Measurements from ENCODE around the gene HSF5. TPM values are rescaled to one million over a fixed set of nuclear protein-coding genes. Genes with fewer than 3 reads are reported as not detected.

The HSF5 gene
- total and polyA plus RNA-seq, 2 donors (not counting 1 experiment from before 2014, with no cell fraction given), result 2.2 to 5.1 TPM

GRCh38 chr17:58412961-58413586 is 75.1 kb downstream of the HSF5 start:
- ChIA-PET POLR2A (no interaction called here), CTCF (interaction anchor here (0.6 to 6.1 kb wide), 3 partner anchors 34 to 97 kb away, joined by 3 to 131 read pairs (median 3); no protein-coding TSS in a partner anchor)
- Histone ChIP-seq H3K36me3 (replicated peaks in 1 of 2; ENCODE audit: control extremely low read depth in 1 of 2, control insufficient read depth in 1 of 2, extremely low read depth in 1 of 2, insufficient read depth in 2 of 2, low read length in 1 of 2) (no peaks in the 10 kb centered on the region), H3K9me3 (ENCODE audit: control extremely low read depth in 1 of 3, control insufficient read depth in 2 of 3, insufficient read depth in 1 of 3, low read length in 2 of 3) (no peaks in the 10 kb centered on the region), H3K79me2 (ENCODE audit: control insufficient read depth, insufficient read depth, low read length) (no peaks in the 10 kb centered on the region), H3K27ac (ENCODE audit: low read length in 2 of 2) (no peak overlapping the region), H3K4me1 (ENCODE audit: control insufficient read depth in 2 of 2, insufficient read depth in 2 of 2, low read length in 2 of 2) (peaks cover 11 to 12% of the 10 kb centered on the region in 2 donors), H3K9ac (ENCODE audit: low read length) (no peak overlapping the region), H2AFZ (ENCODE audit: insufficient read depth, low read depth, low read length, poor library complexity, severe bottlenecking) (no peak overlapping the region), H3K27me3 (replicated peaks in 1 of 4; ENCODE audit: control extremely low read depth in 1 of 4, control insufficient read depth in 3 of 4, insufficient read depth in 4 of 4, low read length in 3 of 4) (no peaks in the 10 kb centered on the region), H3K4me2 (replicated peaks; ENCODE audit: low read depth, low read length, poor library complexity, severe bottlenecking) (no peak overlapping the region), H3K4me3 (ENCODE audit: control extremely low read depth in 1 of 5, extremely low read depth in 1 of 5, insufficient read depth in 1 of 5, low read depth in 2 of 5, low read length in 4 of 5) (no peak overlapping the region), H4K20me1 (ENCODE audit: control insufficient read depth, insufficient read depth, low read length, poor library complexity, severe bottlenecking) (no peaks in the 10 kb centered on the region)
- H3K27me3 Mint-ChIP-seq, result no peaks in the 10 kb centered on the region
- peaks cover 13% of the 10 kb centered on the region for H3K4me1 Mint-ChIP-seq
- DNase-seq (no peak), ATAC-seq (ENCODE audit: low read depth) (no peak)
- intact Hi-C loops (cut with micrococcal nuclease), result no loop called here
- H3K27ac Mint-ChIP-seq, result no peak overlapping the region
- no peaks in the 10 kb centered on the region for H3K9me3 Mint-ChIP-seq (ENCODE audit: insufficient read depth)
- no CpG with 5 or more reads among the region's 3 CpGs for WGBS (ENCODE audit: insufficient coverage)
- no peak overlapping the region for H3K4me3 Mint-ChIP-seq
- TF ChIP-seq CTCF (IDR thresholded peaks at IDR 0.05) (no peak), EZH2 (IDR thresholded peaks at IDR 0.05; ENCODE audit: borderline replicate concordance, insufficient read depth, low read depth, low read length, poor library complexity, severe bottlenecking) (no peak)

GRCh38 chr17:58412064-58412703 is 76.0 kb downstream of the HSF5 start:
- H3K4me1 Mint-ChIP-seq, result peaks cover 4% of the 10 kb centered on the region
- H3K27me3 Mint-ChIP-seq, result no peaks in the 10 kb centered on the region
- H3K4me3 ChIP-seq (ENCODE audit: control extremely low read depth in 1 of 5, extremely low read depth in 1 of 5, insufficient read depth in 1 of 5, low read depth in 2 of 5, low read length in 4 of 5), result no peak overlapping the region
- no peak overlapping the region for H3K4me2 ChIP-seq (replicated peaks; ENCODE audit: low read depth, low read length, poor library complexity, severe bottlenecking)
- no peaks in the 10 kb centered on the region for H3K9me3 Mint-ChIP-seq (ENCODE audit: insufficient read depth)
- H3K79me2 ChIP-seq (ENCODE audit: control insufficient read depth, insufficient read depth, low read length), result no peaks in the 10 kb centered on the region
- no peak overlapping the region for H2AFZ ChIP-seq (ENCODE audit: insufficient read depth, low read depth, low read length, poor library complexity, severe bottlenecking)
- H3K9ac ChIP-seq (ENCODE audit: low read length), result no peak overlapping the region
- no peak for TF ChIP-seq EZH2 (IDR thresholded peaks at IDR 0.05; ENCODE audit: borderline replicate concordance, insufficient read depth, low read depth, low read length, poor library complexity, severe bottlenecking)
- no peak for TF ChIP-seq CTCF (IDR thresholded peaks at IDR 0.05)
- CTCF ChIA-PET, result interaction anchor here (0.6 to 6.1 kb wide), 4 partner anchors 34 to 96 kb away, joined by 3 to 131 read pairs (median 3); no protein-coding TSS in a partner anchor
- H3K36me3 ChIP-seq (replicated peaks in 1 of 2; ENCODE audit: control extremely low read depth in 1 of 2, control insufficient read depth in 1 of 2, extremely low read depth in 1 of 2, insufficient read depth in 2 of 2, low read length in 1 of 2), result no peaks in the 10 kb centered on the region
- WGBS (ENCODE audit: insufficient coverage), result no CpG with 5 or more reads among the region's 1 CpG
- DNase-seq, result no peak
- no peaks in the 10 kb centered on the region for H3K9me3 ChIP-seq (ENCODE audit: control extremely low read depth in 1 of 3, control insufficient read depth in 2 of 3, insufficient read depth in 1 of 3, low read length in 2 of 3)
- POLR2A ChIA-PET, result no interaction called here
- no peak overlapping the region for H3K27ac ChIP-seq (ENCODE audit: low read length in 2 of 2)
- no peaks in the 10 kb centered on the region for H4K20me1 ChIP-seq (ENCODE audit: control insufficient read depth, insufficient read depth, low read length, poor library complexity, severe bottlenecking)
- no peak overlapping the region for H3K4me3 Mint-ChIP-seq
- intact Hi-C loops (cut with micrococcal nuclease), result no loop called here
- H3K27ac Mint-ChIP-seq, result no peak overlapping the region
- ATAC-seq (ENCODE audit: low read depth), result no peak
- H3K4me1 ChIP-seq (ENCODE audit: control insufficient read depth in 2 of 2, insufficient read depth in 2 of 2, low read length in 2 of 2), result peaks cover 2 to 3% of the 10 kb centered on the region in 2 donors
- no peaks in the 10 kb centered on the region for H3K27me3 ChIP-seq (replicated peaks in 1 of 4; ENCODE audit: control extremely low read depth in 1 of 4, control insufficient read depth in 3 of 4, insufficient read depth in 4 of 4, low read length in 3 of 4)
